ENCODE results near the gene FAU.
"Not testable (repeated sequence)": the region's sequence is repeated elsewhere in the genome, so short reads cannot be mapped to it uniquely, and the experiment has no call there.

FAU gene

GRCh38 chr11:65119670-65119995, 2.3 kb downstream of the FAU start:
- DNase-seq (ENCODE audit: low read depth in 2 of 2), result no peak

GRCh38 chr11:65118891-65119669, 2.9 kb downstream of the FAU start:
- DNase-seq (ENCODE audit: low read depth in 2 of 2), result not testable (repeated sequence)

GRCh38 chr11:65118097-65118837, 3.7 kb downstream of the FAU start:
- no peak for DNase-seq (ENCODE audit: low read depth in 2 of 2)

GRCh38 chr11:65117206-65118096, 4.5 kb downstream of the FAU start, which contains the start of gene ZNHIT2:
TSS of gene ZNHIT2 (minus strand) at chr11:65117701. CDS start at chr11:65117653, 48 bp downstream.
- DNase-seq (ENCODE audit: low read depth in 2 of 2), result peak; percentile 100

GRCh38 chr11:65116370-65117205, 5.3 kb downstream of the FAU start:
- peak; percentile 52 to 54 for DNase-seq (ENCODE audit: low read depth in 2 of 2)

GRCh38 chr11:65115361-65116082, 6.4 kb downstream of the FAU start:
- no peak for DNase-seq (ENCODE audit: low read depth in 2 of 2)

GRCh38 chr11:65114538-65115171, 7.3 kb downstream of the FAU start:
- DNase-seq (ENCODE audit: low read depth in 2 of 2), result no peak

GRCh38 chr11:65113839-65114238, 8.1 kb downstream of the FAU start:
- DNase-seq (ENCODE audit: low read depth in 2 of 2), result no peak

GRCh38 chr11:65113361-65113756, 8.6 kb downstream of the FAU start:
- no peak for DNase-seq (ENCODE audit: low read depth in 2 of 2)

GRCh38 chr11:65112546-65113360, 9.2 kb downstream of the FAU start:
- peak; percentile 62 to 67 for DNase-seq (ENCODE audit: low read depth in 2 of 2)

GRCh38 chr11:65111744-65112545, 10.0 kb downstream of the FAU start, which contains the start of gene TM7SF2:
TSS of gene TM7SF2 (plus strand) at chr11:65111872. CDS start at chr11:65112016, 144 bp downstream.
- DNase-seq (ENCODE audit: low read depth in 2 of 2), result peak; percentile 88 to 91

- no peak for DNase-seq (ENCODE audit: low read depth in 2 of 2)
These were observed 10.7 kb downstream of the FAU start for GRCh38 chr11:65111159-65111743.

GRCh38 chr11:65110354-65110861, 11.5 kb downstream of the FAU start:
- DNase-seq (ENCODE audit: low read depth in 2 of 2), result peak; percentile 97 to 99

- DNase-seq (ENCODE audit: low read depth in 2 of 2), result no peak
These were observed 12.4 kb downstream of the FAU start for GRCh38 chr11:65109231-65110198.

- no peak for DNase-seq (ENCODE audit: low read depth in 2 of 2)
These were observed 13.3 kb downstream of the FAU start for GRCh38 chr11:65108469-65109123.

All from stimulated activated CD4-positive, alpha-beta T cell treated with anti-CD3 and anti-CD28 coated beads, Interleukin-1b, Interleukin-23, amount 100 ng/mL, for 4 hours (primary cell).